GM18909 (cell line): ENCODE data around the gene GLIPR2.
"Not testable (repeated sequence)": the region's sequence is repeated elsewhere in the genome, so short reads cannot be mapped to it uniquely, and the experiment has no call there.

ENCODE experiments used
- ATAC-seq: cut with Tn5 transposase; IDR thresholded peaks from one replicate; pipeline ENCODE4 v1.9.1; 2021; ENCODE audit warnings: mild to moderate bottlenecking; ENCODE audit not compliant: unreplicated experiment, poor library complexity

The GLIPR2 gene, protein sequence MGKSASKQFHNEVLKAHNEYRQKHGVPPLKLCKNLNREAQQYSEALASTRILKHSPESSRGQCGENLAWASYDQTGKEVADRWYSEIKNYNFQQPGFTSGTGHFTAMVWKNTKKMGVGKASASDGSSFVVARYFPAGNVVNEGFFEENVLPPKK

DNA sequence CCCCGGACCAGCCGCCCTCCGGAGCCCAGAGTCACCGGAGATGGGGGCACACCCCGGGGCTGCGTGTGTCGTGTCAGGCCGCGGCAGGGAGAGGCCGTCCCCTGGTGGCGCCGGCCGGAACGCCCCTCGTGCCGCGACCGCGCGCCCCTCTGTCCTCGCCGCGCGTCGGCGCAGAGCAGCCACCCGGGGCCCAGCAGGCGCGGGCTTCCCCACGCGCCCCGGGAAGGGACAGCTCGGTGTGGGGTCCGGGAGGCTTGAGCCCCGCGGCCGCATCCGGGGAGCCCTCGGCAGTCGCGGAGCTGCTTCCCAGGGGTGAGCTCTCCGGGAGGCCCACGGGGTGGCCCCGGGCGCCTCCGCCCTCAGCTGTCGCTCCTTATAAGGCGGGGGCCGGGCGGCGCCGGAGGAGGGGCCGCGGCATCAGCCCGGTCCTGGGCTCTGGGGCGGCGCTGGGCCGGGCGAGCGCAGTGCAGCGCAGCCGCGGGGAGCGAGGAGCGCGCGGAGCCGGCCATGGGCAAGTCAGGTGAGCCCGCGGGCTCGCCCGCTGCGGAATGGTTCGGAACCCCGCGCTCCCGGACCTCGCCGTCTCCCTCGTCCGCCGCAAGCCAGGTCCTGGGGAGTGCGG, at the start of gene GLIPR2:
Gene GLIPR2, plus strand, starts transcription at position 462 of the 622 bp plus-strand sequence. Its CDS starts 46 bp downstream, at position 508.
- ATAC-seq, result peak; percentile 97

DNA sequence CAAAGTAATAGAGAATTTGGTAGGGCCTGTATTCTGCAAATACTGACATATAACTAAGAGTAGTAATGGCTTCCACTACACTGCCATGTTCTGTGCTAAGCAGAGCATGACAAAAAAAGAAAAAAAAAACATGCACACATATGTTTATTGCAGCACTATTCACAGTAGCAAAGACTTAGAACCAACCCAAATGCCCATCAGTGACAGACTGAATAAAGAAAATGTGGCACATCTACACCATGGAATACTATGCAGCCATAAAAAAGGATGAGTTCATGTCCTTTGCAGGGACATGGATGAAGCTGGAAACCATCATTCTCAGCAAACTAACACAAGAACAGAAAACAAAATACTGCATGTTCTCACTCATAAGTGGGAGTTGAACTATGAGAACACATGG, 49.5 kb upstream of the GLIPR2 start:
- not testable (repeated sequence) for ATAC-seq

DNA sequence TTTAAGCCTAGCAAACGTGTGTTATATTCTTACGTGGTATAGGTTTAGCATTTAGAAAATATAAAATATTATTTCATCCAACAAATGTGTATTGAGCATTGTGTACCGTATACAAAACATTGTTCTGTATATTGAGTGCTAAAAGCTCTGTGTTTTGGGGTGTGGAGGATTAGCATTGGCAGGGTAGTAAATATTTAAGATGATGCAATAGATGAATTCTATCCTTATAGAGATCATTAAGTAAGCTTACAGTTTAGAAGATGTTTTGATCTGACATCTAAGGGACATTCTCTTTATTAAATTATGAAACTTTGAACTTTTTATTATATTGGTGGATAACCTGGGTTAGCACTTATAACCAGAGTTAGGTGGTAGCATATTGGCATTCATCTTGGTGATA, 48.5 kb upstream of the GLIPR2 start:
- ATAC-seq, result no peak

DNA sequence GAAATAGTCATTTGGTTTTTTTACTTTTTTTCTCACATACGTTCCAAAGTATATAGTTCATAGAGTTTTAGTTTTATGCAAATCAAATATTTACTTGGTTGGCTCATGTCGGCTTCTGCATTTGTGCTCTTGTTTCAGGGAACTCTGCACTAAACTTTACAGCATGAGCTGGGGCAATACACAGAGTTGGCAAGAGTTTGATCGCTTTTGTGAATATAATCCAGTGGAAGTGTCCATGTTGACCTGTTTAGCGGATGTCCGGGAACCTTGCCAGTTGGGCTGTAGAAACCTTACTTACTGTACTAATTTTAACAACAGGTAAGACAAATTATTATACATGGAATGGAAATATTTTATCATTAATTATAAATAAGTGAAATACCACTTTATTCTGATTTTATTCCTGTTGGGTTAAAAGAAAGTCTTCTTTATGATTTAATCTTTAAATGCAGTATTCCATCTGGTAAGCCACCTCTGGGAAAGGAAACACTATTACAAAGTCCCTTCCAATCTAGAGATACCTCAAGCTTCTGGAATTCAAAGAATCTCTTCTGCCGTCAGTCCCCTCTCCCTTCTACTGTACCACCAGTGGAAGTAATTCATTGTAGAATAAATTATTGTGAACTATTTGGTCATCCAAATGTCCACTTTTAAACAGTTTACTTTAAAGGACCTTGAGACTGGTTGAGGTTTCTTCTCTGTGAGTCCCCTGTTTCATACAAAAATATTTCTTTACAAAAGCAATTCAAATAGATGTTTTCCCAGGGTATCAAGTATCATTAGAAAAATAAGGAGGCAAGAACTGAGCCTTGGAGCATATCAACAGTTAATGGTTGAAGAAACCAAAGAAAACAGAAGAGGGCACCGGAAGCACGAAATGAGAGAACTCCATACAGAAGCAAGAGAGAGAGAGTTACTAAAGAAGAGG, 45.2 kb upstream of the GLIPR2 start:
- ATAC-seq, result no peak

DNA sequence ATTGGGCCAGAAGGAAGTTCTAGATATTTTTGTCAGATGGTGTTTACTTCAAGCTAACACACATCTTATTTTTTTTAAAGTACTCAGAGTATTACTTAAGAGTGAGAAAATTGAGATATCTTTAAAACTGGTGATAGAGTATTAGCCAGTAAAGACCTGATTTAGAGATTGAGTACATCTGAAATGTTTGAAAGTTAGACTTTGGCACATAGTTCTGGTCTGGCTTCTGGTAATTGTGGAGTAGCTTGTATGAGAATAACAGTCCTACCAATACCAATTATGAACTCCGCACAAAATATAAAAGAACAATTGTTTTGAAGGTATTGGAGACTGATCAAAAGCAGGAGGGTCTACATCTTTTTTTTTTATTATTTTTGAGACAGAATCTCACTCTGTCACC, 44.5 kb upstream of the GLIPR2 start:
- ATAC-seq, result no peak

DNA sequence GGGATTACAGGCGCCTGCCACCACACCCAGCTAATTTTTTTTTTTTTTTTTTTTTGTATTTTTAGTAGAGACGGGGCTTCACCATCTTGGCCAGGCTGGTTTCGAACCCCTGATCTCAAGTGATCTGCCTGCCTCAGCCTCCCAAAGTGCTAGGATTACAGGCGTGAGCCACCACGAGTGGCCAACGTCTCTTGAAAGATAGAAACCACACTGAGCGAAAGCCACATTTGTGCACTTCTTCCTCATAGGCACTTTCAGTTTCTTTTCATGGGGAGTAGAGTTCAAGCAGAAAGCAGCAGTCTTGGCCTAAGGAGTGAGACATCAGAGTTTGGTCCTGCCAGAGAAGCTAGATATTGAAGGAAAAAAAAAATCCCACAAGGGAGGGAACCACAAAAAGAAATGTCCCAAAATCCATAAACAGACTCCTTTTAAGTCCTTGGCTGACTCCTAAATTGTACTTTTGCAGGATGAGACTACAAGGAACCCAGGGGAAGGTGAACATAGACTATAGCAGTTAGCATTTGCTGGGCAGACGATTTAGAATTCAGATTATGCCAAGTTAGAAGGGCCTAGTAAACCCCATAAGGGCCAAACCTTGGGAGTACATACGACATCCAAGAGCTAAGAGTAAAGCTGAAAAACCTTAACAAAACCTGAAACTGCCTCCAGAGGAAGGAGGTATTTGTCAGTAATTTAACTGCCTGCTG, 43.9 kb upstream of the GLIPR2 start:
- ATAC-seq, result peak; percentile 92

DNA sequence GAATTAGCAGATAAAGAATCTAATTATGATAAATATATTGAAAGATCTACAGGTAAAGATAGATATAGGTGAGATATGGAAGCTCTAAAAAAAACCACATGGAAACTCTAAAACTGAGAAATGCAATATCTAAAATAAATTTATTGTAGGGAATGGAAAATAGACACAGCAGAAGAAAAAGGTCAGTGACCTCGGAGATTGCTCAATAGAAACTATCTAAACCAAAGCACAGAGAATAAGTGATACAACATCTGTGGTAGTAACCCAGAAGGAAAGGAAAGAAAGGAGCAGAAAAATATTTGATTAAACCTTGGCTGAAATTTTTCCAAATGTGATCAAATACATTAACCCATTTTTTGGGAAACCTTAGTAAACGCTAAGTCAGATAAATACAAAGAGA, 43.1 kb upstream of the GLIPR2 start:
- no peak for ATAC-seq

DNA sequence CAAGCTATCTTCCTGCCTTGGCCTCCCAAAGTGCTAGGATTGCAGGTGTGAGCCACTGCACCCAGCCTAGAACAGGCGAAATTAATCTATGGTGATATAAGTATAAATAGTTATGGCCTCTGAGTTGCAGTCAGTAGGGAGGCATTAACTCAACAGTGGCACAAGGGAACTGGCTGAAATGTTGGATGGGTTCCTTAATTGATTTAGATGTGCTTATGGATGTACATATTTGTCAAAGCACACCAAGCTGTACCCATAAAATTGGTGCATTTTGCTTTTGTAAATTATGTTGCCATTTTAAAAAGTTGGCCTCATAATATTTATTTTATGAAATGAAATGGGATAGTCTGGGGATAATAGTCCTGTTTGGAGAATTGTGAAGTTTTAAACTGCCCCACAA, 36.8 kb upstream of the GLIPR2 start:
- ATAC-seq, result no peak

DNA sequence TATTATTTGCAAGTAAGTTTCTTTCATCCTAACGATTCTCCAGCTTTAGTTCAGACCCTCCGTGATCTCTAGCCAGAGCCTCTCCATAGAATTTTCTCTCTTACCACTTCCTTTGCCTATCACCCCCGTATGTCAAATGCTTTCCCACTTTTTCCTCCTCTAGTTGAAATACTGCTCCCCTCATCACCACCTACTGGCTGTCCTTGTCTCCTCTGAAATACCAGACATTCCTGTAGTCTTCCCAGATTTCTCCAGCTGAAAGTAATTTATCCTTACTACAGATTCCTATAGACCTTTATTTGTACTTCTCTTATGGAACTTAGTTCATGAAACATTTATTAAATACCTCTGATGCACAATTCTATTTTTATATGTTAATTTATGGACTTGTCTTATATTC, 36.0 kb upstream of the GLIPR2 start:
- no peak for ATAC-seq

DNA sequence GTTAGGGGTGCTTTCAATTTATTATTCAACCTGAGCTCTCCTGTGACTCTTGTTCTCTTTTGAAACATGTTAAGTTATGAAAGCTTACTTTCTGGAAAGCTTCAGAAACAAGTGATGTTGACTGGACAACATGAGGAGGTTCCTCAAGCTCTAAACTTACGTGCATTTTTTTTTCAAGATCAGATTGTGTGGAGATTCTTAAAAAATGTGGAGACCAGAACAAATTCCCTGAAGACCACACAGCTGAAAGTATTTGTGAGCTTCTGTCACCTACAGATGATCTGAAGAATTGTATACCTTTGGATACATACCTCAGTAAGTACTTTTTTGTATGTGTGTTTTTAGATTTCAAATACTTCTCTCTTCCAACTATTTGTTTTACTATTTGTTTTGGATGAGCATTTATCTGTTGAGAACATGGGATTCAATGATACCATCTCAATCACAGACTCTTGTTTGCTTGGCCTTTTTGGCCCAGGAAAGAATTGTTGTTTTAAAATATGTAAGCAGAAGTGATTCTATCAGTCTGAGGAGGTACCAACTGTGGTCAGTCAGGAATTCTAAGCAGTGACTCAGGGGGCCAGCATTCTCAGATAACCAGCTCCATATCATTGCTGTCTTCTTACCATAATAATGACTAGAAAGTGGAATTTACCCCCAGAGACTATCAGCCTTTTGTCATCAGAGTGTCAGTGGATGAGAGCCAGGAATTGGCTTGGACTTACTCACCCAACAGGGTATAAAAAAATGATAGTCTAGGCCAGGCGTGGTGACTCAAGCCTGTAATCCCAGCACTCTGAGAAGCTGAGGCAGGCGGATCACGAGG, 34.4 kb upstream of the GLIPR2 start:
- ATAC-seq, result no peak

DNA sequence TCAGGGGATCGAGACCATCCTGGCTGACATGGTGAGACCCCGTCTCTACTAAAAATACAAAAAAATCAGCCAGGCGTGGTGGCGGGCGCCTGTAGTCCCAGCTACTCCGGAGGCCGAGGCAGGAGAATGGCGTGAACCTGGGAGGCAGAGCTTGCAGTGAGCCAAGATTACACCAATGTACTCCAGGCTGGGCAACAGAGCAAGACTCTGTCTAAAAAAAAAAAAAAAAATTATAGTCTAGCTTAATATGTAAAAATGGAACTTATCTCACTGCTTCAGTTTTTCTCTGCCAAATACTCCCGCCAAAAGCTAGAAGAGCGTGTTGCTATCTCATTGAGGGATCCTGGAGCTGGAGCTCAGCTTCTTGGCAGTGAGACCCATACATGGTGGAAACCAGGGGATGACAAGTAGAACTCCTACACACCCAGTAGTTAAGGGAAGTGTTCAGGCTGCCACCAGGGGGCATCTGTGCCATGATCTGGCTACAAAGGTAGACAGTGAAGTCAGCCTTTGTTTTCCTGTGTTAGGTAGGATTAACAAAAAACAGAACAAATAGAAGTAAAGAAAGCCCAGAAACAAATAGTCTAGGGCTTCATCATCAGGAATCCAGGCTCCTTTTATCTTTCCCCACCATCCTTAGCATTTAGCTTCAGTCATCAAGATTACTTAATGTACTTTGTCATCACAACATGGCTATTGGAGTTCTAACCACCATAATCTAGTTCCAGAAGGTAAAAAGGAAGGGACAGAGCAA, 33.6 kb upstream of the GLIPR2 start:
- ATAC-seq, result peak; percentile 53

DNA sequence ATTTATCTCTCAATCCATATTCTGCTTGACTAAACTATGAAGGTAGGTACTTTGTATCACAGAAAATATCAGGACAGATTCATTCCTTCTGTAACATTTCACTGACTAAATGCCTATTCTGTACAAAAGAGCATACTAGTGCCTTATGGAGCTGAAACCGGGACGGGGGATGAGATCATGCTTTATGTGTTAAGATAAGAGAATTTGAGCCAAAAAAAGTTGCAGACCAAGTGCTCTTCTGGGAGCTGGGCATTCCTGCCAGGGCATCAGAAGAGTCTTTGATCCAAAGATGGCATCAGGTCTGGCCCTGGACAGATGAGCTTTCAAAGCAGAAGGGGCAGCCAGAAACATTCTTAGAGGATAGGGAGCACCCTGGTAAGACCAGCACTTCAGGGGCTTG, 27.5 kb upstream of the GLIPR2 start:
- ATAC-seq, result no peak

DNA sequence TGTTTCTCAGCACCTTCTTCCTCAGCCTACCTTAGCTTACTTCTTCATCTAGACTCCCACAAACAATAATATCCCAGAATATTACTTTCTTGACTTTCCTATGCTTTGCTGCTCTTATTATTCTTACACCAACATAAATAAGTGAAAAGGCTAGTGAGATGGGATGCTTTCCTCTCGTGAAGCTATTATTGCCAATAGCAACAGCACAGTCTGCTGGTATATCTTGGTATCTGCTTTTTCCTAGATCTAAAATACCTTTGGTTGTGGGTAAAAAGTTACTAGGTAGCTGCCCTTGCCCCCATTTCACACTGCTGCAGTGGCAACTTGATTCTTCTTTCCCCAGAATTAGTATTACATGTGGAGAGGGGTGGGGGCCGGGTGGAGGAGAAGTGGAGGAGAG, 26.1 kb upstream of the GLIPR2 start:
- ATAC-seq, result no peak

DNA sequence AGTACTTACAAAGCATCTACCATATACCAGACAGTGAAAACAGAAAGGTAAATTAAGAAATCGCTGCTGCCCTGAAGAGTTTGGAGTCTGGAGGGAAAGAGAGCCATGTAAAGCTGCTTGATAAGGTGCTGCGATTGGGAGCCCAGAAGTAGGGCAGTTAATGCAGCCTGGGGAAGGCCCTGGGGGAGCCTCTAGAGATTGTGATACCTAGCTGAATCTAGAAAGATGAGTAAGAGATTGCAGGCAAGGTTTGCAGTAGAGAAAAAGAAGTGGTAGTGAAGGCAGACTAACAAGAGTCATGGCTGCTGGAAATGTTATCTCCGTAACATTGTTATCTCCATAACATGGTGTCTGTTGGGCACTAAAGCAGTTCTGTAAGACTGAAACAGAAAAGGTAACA, 24.0 kb upstream of the GLIPR2 start:
- no peak for ATAC-seq

DNA sequence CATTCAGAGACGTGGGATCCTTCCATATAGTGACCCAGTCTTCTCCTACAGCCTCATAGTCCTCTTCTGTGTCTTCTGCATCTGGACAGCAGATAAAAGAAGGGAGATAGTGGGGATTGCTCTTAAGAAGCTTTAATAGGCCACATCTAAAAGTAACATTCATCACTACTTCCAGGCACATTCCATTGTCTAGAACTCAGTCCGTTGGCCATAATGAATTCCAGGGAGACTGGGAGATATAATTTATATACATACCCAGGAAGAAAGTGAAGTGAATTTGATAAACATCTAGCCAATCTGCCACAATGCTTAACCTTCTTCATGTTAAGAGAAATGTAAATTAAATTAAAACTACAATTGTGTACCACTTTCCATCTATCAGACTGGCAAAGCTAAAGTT, 22.5 kb upstream of the GLIPR2 start:
- no peak for ATAC-seq

DNA sequence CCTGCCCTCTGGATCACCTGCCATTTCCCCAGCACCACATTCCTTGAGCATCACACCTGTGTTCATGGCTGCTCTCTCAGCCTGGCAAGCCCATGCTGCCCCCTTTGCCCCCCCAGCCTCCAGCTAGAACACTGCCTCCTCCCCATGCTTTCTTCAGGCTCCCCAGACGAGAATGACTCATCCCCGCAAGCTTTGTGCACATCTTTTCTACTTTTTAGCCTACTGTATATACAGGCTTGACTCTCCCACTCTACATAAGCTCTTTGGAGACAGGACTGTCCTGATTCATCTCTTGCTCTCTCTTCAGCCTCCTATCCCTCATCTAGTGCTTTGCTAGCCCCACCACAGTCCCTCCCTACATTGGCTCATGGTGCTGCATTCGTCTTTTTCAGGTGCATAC, 19.9 kb upstream of the GLIPR2 start:
- ATAC-seq, result no peak

DNA sequence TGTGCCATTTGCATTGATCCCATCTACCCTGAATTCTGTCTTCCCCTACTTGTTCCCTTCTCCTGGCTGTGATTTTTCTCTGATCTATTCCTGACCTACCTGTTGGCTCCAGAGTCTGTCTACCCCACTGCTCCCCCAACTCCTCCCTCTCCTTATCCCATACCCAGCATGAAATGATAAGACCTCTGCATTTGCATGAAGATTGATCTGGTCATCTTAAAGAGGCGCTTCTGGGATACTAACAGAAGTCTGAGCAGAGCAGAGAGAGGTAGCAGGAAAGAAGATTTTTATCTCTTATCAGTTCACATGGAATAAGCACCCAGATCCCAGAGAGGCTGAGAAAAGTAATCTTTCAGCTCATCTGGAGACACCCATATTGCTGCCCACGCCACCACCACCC, 18.3 kb upstream of the GLIPR2 start:
- no peak for ATAC-seq

DNA sequence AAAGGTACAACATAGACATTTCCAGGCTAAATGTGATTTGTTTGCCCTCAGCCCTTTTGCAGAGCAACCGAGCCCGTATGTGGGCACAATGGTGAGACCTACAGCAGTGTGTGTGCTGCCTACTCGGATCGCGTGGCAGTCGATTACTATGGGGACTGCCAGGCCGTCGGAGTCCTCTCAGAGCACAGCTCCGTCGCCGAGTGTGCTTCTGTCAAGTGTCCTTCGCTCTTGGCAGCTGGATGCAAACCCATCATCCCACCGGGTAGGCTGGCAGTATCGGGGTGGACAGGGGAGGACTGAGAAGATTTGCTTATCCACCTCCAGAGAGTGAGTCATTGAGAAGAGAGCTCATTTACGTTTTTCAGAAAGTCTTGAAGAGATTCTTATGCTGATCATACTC, 17.8 kb upstream of the GLIPR2 start:
- ATAC-seq, result no peak

DNA sequence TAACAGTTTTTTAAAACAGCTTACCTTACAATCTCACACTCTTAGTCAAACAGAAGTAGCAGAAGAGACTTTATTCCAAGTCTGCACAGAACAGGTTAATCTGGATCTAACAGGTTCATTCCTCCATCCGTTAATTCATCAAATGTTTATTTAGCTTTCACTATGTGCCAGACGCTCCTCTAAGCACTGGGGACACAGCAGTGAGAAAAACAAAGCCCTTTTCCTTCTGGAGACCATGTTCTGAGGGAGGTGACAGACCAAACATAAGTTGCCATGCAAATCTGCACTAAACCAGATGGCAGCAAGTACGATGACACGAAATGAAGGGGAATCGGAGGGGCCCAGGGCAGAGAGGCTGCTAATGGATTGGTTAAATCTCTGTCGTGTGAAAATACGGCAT, 17.1 kb upstream of the GLIPR2 start:
- ATAC-seq, result no peak
